Astrocyte (in vitro differentiated cells and primary cell): ENCODE measurements around the gene DNHD1.

Source experiments
- EZH2 ChIP-seq: IDR thresholded peaks from 2 replicates; pipeline ENCODE4 v1.6.1; 2012; ENCODE audit warnings: mild to moderate bottlenecking, low read length, inconsistent platforms; ENCODE audit not compliant: insufficient read depth
- TF ChIP-seq, protein P1 (sequence below): IDR thresholded peaks from 2 replicates; pipeline ENCODE4 v1.5.1; 2011; ENCODE audit warnings: low read depth, mild to moderate bottlenecking, inconsistent platforms, low read length, moderate library complexity; ENCODE audit not compliant: insufficient read depth

DNA sequence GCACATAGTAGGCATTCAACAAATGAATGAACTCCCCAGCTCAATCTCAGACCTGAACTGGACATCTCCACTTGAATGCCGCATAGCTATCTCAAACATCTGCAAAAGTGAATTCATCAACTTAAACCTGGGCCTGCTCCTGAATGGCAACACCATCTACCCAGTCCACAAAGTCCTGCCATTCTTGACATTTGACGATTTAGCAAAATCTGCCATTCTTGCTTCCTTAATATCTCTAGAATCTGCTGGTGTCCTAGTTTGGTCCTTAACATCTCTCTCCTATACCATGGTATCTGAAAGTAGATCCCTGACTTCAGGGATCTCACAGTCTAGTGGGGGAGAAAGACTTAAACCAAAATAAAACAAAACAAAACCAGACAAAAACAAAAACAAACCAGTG, 43.9 kb upstream of the DNHD1 start:
- TF ChIP-seq, protein P1, sequence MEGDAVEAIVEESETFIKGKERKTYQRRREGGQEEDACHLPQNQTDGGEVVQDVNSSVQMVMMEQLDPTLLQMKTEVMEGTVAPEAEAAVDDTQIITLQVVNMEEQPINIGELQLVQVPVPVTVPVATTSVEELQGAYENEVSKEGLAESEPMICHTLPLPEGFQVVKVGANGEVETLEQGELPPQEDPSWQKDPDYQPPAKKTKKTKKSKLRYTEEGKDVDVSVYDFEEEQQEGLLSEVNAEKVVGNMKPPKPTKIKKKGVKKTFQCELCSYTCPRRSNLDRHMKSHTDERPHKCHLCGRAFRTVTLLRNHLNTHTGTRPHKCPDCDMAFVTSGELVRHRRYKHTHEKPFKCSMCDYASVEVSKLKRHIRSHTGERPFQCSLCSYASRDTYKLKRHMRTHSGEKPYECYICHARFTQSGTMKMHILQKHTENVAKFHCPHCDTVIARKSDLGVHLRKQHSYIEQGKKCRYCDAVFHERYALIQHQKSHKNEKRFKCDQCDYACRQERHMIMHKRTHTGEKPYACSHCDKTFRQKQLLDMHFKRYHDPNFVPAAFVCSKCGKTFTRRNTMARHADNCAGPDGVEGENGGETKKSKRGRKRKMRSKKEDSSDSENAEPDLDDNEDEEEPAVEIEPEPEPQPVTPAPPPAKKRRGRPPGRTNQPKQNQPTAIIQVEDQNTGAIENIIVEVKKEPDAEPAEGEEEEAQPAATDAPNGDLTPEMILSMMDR = no peak
- no peak for TF ChIP-seq EZH2
